GM19468 (cell line): Measurements from ENCODE around the gene PODXL2.

ENCODE experiments used
- ATAC-seq: cut with Tn5 transposase; IDR thresholded peaks from one replicate; pipeline ENCODE4 v1.9.1; 2021; ENCODE audit warnings: mild to moderate bottlenecking, moderate library complexity, moderate number of reproducible peaks; ENCODE audit not compliant: unreplicated experiment; ENCODE audit errors: extremely low read depth

Gene PODXL2

DNA sequence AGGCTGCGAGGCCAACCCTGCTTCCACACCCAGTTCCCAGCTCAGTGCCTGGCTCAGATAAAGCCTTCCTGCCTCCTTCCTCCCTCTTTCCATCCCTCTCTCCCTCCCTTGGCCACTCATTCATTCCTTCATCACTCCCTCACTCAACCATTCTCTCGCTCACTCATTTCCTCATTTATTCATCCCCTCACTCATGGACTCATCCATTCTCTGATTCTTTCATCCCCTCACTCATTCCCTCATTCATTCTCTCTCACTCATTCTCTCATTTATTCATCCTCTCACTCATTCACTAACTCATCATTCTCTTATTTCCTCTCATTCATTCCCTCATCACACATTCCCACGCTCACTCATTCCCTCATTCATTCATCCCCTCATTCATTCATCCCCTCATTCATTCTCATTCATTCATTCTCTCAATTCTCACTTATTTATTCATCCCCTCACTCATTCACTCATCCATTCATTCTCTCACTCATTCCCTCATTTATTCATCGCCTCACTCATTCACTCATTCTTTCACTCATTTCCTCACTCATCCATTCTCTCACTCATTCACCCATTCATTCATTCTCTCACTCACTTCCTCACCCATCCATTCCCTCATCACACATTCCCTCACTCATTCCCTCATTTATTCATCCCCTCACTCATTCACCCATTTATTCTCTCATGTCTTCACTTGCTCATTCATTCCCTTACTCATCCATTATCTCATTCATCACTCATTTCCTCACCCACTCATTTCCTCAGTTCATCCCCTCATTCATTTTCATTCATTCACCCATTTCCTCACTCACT lies 56.9 kb downstream of the PODXL2 start:
- no peak for ATAC-seq

DNA sequence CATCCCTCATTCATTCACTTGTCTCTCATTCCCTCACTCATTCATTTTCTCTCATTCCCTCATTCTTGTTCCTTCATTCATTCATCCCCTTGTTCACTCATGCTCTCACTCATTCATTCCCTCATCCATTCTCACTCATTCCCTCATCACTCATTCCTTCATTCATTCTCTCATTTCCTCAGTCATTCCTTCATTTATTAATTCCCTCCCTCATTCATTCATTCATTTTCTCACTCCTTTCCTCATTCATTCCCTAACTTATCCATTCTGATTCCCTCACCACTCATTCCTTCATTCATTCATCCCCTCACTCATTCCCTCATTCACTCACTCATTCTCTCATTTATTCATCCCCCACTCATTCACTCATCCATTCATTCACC lies 57.5 kb downstream of the PODXL2 start:
- ATAC-seq = no peak

DNA sequence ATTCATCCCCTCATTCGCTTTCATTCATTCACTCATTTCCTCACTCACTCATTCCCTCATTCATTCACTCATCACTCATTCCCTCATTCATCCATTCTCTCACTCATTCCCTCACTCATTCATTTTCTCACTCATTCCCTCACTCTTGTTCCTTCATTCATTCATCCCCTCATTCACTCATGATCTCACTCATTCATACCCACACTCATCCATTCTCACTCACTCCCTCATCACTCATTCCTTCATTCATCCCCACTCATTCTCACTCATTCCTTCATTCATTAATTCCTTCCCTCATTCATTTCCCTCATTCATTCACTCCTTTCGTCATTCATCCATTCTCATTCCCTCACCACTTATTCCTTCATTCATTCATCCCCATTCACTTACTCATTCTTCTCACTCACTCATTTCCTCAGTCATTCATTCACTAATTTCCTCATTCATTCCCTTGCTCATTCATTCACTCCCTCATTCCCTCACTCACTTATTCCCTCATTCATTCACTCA lies 58.3 kb downstream of the PODXL2 start:
- ATAC-seq = no peak

DNA sequence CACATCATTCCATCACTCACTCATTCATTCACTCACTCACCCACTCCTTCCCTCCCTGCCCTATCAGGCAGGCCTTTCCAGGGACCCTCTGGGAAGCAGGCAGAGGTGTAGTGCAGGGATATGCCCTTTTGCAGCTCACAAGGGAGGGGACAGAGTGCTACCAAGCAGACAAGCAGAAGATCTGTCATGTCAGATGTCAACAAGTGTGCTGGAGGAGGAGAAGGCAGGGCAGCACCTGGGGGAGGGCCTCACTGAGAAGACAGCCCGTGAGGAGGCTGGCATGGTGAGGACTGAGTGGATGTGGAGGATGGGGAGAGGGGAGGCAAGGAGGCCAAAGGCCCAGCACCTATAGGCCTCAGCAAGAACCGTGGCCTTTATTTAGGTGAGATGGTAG lies 59.0 kb downstream of the PODXL2 start:
- no peak for ATAC-seq

DNA sequence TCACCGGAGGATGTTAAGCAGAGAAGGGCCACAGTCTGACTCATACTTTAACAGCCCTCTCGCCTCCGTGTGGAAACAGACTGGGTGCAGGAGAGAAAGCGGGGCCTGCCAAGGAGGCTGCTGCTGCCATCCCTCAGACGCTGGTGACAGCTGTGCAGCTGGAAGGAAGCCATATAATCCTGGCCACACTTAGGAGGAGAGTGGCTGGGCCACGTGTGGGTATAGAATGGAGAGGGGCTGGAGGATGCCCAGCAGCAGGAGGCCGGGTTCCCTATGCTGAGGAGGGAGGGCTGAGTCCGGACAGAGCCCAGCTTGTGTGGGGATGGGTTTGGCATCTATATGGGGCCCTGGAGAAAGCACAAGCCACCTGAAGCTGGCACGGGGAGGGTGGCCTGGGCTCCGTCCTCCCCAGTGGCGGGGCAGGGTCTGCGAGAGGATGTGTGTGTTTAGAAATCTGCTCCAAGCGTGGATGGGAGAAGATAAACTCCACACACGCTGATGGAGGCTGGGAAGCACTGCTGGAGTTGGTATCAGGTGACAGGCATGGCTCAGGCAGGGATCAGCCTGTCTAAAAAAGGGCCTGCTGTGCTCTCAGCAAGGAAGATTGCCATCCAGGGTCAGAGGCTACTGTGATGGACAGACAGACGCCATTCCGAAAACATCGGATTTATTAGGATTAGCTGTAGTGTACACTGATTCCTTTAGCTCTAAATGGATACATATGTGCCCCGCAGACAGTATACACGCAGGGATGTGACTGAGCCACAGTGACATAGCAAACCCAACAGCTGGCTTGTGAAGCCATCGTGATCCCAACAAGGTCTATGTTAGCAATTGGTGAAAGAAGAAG lies 59.7 kb downstream of the PODXL2 start:
- ATAC-seq = no peak

DNA sequence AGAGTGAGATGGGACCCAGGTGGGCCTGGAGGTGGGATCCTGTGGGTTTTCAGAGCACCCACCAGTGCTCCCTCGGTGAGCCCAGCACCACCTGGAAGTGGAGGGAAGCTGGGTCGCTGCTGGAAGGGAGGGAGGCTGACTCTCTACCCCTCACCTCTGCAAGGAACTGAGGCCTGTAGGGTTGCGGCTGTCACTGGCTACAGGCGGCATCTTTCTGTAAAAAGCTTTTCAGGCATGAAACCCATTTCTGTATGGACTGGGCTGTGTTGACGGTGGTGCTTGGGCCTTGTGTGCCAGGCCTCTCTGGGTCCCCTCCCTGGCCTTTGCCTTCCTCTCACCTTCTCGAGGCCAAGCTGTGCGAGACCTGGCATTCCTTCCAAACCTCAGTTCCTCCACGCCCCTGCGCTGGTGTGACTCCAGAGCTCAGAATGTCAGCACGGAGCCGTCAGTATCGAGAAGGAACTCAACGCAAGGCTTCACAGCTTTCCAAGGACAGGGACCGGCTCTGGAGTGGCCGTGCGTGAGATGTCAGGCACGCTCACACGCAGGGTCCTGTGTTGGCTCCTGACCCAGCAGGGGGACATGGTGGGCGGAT lies 60.4 kb downstream of the PODXL2 start:
- ATAC-seq = no peak

DNA sequence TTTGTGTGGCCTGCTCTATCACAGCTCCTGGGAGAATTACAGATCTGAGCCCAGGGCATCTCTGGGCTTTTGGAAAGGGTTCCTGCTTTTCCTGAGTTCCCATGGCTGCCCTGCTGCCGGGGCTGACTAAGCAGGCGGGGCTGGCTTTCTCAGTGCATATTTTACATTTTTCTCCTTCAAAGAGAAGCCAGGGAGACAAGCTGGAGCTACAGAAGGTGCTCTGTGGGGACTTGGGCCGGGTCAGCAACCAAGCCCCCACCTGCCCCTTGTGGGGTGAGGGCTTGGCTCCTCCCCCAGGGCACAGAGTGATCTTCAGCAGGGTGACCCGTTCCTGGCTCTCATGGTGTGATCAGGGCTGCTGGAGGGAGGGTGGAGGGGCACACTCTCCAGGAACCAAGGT lies 61.1 kb downstream of the PODXL2 start:
- ATAC-seq = no peak

DNA sequence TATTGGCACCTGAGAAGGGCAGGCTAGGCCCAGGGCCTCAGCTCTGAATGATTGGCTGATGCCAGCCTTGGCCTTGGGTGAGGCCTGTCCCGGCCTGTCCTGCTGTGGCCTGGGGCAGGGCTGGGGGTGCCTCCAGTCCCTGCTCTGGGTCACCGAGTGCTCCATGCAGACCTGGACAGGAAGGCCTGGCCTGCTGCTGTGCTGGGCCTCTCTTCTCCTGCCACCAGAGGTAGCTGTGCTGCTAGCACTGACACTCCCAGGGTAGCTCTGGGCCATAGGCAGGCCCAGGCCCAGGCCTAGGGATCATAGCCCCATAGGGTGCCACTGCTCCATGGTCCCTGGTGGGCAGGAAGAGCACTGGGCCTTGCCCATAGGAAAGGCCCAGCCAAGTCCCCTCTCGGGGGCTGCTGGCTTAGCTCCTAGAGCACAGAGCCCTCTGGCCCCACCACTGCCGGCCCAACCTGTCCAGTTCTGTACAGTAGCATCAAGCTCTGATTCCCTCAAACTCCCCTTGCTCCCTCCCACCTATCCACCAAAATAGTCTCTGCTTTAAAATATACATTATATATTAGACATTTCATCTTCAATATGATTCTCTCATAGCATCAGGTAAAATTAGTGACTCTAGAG lies 62.0 kb downstream of the PODXL2 start:
- no peak for ATAC-seq

DNA sequence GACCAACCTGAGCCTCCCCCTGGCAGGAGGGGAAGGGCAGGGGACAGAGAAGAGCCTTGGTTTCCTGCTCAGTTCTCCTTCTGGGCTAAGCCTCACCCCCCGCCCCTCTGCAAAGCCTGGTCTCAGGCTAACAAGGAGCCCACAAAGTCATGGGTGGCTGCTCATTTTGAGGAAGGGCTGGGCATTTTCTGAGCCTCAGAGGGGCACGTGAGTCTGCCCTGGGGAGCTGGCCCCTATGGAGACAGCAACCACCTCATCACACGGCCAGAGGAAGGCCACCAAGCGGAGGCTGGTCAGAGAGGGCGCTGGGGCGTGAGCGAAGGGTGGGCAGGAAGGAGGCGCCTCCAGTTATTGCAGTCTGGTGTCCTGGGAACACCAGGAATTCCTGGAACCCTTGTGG lies 62.5 kb downstream of the PODXL2 start:
- no peak for ATAC-seq

DNA sequence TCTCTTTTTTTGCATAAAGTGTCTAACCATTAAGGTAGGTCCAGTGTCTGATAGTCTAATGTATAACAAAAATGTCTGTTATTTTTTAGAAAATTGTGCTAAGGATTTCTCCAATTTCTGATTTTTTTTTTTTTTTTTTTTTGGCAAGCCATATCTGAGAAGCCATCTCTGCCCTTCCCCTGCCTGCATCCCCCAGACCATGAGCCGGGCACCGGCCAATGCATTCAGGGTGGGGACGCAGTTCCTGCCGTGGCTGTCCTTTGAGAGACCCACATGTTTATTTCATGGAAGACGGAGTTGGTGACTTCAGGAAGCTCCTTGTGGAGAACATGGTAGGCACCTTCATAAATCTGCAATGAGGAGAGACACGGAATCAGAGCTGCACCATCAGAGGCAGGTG lies 63.0 kb downstream of the PODXL2 start:
- no peak for ATAC-seq

DNA sequence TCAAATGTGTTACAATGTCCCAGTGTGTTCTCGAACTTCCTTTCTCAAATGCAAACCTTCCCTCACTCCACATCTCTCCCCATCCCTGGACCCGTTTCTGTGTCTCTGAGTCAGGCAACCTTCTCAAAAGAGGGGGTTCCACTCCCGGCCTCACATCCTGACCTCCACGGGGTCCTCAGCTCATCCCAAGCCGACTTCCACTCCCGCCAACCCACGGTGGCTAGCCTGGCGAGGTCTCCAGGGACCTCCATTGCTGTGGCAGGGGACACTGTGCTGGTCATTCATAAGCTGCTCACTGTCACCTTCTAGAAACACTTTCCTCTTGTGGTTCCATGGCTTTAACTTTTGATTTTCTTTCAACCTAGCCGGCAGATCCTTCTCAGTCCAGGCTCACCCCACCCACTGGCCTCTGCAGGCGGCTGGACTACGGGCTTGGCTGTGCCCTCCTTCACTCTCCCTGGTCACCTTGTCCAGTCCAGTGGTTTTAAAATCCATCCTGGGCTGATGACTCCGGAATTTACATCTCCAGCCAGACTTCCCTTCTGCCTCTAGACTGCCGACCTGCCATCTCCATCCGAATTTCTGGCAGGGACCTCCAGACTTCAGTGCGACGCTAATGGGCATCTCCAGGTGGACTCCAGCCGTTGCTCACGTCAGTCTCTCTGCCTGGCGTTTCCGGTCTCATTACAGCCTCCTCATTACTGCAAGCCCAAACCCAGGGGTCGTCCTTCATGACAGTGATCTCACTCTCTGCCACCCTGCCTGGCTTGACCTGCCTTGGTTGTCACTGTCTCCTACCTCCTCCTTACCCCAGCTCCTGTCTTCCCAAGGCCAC lies 63.7 kb downstream of the PODXL2 start:
- ATAC-seq = no peak

DNA sequence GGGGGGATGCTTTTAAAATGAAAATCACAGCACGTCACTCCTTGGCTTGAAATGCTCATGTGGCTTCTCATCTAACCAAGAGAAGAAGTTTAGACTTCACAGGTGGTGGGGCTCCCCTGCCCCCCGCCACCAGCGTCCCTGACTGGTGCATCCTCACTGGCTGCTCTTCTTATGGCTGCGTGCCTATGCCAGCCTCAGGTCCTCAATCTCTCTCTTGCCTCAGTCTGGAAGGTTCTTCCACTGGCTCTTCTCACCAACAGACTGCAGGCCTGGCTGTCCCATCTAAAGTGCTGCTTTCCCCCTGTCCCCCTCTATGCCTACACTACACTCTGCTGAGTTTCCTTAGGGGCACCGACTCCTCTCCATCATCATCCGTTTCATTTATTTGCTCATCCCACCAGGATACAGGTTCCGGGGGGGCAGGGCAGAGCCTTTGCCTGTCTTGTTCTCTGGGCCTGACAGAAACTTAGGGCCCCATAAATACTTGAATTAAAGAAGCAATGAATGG lies 64.4 kb downstream of the PODXL2 start:
- no peak for ATAC-seq

DNA sequence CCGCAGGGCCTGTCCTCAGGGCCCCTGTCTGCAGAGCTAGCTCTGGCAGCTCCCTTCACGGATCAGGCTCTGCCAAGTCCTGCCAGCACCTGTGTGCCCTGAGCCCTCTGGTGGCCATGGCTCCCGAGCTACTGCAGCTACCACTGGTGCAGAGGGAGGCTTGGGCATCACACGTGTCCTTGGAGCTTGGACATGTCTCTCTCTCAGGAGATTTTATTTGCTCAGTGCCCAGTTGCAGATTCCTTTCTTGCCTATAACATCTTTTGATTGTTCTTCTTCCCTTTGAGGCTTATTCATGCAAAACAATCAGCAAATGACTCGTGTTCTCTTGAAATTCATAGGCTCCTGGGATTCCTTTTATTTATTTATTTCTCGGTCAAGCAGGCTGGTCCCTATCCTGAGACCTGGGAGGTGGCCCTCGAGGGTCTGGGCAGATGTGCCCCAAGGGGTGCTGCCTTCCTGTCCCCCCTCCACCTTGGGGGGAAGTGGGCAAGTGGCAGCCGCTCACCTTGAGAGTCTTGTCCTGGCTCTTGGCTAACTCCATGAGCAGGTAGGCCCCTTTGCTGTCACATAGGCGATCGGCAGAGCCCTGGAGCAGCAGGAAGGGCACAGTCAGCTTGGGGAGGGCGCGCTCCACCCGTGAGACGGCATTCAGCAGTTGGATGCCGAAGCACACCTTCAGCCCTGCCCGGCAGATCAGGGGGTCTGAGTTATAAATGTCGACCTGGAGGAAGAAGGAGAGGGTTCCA lies 65.7 kb downstream of the PODXL2 start:
- ATAC-seq = no peak

DNA sequence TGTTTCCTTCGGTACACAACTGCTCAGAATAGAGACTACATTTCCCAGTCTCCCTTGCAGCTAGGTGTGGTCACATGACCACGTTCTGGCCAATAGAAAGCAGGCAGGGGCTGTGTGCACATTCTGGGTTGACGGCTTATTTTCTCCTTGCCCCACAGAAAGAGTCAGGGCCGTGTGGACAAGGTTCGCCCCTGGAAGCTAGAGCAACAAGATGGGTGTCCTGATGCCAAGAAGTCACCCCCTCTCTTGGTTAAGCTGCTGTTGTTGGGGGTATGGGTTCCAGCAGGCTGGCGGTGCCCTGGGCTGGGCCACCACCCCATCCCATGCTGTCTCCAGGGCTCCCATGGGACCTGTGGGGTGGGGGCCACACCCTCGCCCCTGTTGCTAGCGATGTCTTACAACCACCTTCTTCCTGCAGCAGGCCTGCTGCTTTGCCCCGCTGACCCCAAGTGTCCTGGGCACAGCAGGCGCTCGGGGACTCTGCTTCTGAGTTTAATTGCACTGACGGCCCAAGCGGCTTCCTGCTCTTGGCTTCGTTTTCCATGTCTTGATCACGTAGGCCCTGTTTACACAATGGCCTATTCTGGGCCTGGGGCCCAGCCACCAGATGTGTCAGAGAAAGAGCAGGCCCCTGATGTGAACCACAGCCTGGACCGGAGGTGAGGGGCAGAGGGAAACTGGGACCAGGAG lies 68.7 kb downstream of the PODXL2 start:
- ATAC-seq = no peak

DNA sequence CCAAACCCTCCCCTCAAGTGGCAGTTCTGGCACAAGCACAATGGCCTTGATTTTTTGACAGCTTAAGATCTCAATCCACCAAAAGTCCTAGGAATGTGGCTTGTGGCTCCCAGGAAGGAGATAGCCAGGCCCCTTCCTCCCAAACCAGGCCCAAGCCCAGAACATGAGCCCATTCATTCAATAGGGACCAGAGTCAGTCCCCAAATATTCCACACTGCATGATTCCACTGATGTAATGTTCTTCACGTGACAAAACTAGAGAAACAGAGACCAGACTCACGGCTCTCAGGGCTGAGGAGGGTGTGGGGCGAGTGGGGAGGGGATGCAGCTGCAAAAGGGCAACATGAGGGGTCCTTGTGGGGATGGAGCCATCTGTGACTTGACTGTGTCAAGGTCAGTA lies 69.3 kb downstream of the PODXL2 start:
- ATAC-seq = no peak

DNA sequence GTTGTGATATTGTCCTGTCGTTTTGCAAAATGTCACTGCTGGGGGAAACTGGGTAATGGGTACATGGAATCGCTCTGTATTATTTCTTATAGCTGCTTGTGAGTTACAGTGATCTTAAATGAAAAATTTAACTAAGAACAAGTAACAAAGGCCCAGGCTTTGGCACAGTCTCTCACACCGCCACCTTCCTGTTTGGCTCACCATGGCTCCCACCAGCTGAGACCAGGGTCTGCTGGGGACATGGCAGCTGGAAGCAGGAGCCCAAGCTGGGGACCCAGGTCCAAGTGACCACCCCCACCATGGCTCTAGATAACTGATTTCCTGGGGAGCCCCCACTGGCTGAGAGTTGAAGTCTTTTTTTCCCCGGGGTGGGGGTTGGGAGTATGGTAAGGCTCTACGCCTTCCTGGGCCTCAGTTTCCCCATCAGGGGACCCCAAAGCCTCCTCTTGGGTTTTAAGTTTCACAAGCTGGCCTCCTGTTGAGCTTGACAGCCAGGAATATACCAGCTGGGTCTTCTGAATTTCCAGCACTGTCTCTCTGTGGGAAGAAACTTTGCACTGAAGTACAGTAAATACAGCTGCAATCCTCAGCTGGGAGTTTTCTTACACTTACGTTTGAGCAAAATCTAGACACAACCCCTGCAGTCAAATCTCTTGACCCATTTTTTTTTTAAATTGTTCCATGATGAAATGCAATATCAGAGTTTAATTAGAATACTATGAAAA lies 69.9 kb downstream of the PODXL2 start:
- no peak for ATAC-seq

DNA sequence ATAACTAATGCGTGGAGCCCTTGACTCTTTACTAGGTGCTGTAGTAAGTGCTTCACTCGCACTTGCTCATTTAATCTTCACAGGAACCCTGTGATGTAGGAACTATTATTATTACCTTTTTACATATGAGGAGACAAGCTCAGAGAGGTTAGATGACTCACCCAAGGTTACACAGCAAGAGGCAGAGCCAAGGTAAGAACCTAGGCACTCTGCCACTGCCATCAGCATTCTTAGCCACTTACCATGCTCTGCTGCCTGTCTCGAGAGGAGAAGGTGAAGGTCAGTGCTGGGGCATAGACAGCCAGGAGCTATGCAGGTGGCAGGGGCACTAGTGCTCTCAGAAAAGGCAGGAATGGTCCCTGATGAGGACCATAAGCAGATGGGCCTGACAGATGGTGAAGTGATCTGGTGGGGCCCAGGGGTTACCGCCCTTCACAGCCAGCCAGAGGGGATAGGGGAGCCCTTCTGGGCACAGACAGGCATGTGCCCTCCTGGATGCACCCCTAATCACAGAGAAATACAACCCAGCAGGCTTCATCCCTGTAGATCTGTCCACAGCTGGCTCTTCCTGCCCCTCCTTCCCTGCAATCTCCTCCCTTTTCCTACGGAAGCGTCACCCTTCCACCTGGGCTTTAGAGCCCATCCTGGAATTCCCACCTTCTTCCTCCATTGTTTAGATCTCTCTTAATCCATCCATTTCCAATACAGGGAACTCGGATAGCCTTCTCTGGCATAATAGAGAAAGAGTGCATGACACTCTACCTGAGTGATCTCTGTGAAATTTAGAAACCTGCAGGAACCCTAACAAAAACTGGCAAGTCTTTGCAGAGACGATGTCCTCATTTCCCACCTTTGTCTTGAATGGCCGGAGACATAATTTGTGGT lies 70.7 kb downstream of the PODXL2 start:
- ATAC-seq = no peak
